BLaER1 treated with 17β-estradiol and CSF1 and Interleukin-3, amounts not matched to agents 10 nM and 100 nM (cell line): ENCODE measurements around the gene KCNH2.
A peak's percentile ranks its signal among the peaks of the same experiment; 100 is the strongest.

Experiments used
- H3K27ac ChIP-seq, 11 experiments: shearing (Covaris generic); formaldehyde crosslinking; 2 replicates each; pipeline ENCODE4 v1.8.1; 2022
- H3K27me3 ChIP-seq, 11 experiments: shearing (Covaris generic); formaldehyde crosslinking; 2 replicates each; pipeline ENCODE4 v1.8.1; 2022
- H3K36me3 ChIP-seq, 11 experiments: shearing (Covaris generic); formaldehyde crosslinking; 2 replicates each; pipeline ENCODE4 v1.8.1; 2022
- H3K4me1 ChIP-seq, 10 experiments: shearing (Covaris generic); formaldehyde crosslinking; 2 replicates each; pipeline ENCODE4 v1.8.1; 2022
- H3K4me2 ChIP-seq, 11 experiments: shearing (Covaris generic); formaldehyde crosslinking; 2 replicates each; pipeline ENCODE4 v1.8.1; 2022
- H3K4me3 ChIP-seq, 10 experiments: shearing (Covaris generic); formaldehyde crosslinking; 2 replicates each; pipeline ENCODE4 v1.8.1; 2022
- H3K9ac ChIP-seq, 11 experiments: shearing (Covaris generic); formaldehyde crosslinking; 2 replicates each; pipeline ENCODE4 v1.8.1; 2022
- H3K9me3 ChIP-seq, 11 experiments: shearing (Covaris generic); formaldehyde crosslinking; replicated peaks in 1 of 11; 2 replicates each; pipeline ENCODE4 v1.8.1; 2022
- H4K20me1 ChIP-seq, 11 experiments: shearing (Covaris generic); formaldehyde crosslinking; 2 replicates each; pipeline ENCODE4 v1.8.1; 2022
- Cebpa-rat ChIP-seq, 11 experiments: shearing (Covaris generic); IDR thresholded peaks; 2 replicates each; pipeline ENCODE4 v1.8.1; 2022

Gene KCNH2

DNA sequence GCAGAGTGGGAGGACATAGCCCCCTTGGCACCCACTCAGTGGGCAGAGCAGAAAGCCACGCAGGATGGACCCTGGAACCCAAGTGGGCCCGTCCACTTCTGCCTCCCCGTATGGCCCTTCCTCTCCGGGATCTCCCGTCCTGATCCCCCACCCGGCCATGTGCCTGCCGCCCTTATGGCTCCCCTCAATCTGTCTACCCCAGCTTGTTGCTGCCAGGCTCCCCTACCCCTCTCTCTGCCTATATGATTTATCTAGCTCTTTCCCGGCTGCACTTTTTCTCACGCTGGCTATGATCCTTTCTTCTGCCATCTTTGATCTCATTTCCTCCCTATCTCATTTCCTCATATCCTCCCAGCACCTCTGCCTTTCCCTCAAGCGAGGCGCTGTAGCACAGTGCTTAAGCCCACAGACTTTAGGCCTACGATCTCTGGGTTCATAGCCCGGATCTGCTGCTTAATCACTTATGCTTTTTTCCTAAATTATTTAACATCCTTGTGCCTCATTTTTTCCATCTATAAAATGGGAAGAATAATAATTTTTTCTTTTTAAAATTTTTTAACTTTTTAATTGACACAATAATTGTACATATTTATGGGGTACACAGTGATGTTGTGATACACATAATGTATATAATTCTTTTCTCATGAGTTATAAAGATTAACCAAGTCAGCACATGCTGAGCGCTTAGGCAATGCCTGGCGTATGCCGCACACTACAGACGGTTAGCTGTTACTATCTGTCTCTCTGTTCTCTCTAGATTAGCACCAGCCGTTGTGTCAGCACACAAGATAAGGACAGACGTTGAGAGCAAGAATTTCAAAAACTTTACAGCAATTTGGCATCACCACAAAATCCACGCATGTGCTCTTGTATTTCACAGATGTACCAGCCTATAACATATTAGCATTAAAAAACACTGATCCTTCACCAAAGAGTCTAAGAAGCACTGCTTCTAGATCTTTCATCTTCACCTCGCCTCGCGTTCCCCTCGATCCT lies 18.1 kb downstream of the KCNH2 start:
- Histone ChIP-seq H3K4me3 (no peak overlapping the region), H3K9me3 (no peaks in the 10 kb centered on the region), H3K4me1 (peaks cover 25 to 59% (median 52%) of the 10 kb centered on the region in 10 experiments), H3K36me3 (no peaks in the 10 kb centered on the region), H3K27ac (no peak overlapping the region), H3K9ac (no peak overlapping the region), H3K27me3 (peaks cover 0 to 67% (median 27%) of the 10 kb centered on the region in 11 experiments; a peak in 14 of 22 replicates), H4K20me1 (peaks cover 0 to 70% (median 56%) of the 10 kb centered on the region in 11 experiments; a peak in 18 of 22 replicates), H3K4me2 (peak overlapping the region in 10 of 11 experiments; percentile 19 to 89 (median 52); a peak in 13 of 22 replicates)
- TF ChIP-seq Cebpa-rat (IDR thresholded peaks at IDR 0.05): no peak

DNA sequence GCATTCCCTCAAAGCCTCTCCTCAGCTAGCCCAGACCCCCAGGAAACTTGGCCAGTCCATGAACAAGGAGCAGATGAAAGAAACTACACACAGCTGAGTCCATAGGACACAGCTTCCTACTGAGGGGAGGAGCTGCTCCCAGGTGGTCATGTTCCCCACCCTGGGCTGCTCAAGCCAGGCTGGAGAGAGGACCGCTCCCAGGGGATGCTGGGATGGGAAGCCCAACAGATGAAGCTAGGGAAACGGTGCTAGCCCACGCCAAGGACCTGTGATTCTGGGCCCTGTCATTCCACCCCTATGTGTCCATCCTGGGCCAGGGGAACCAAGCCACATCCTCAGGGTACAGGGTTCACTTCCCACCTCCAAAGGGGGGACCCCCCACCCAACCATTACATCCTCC lies 19.0 kb downstream of the KCNH2 start:
- no peak overlapping the region for H3K4me2 ChIP-seq
- H3K4me3 ChIP-seq: no peak overlapping the region
- no peaks in the 10 kb centered on the region for H3K36me3 ChIP-seq
- H4K20me1 ChIP-seq: peaks cover 0 to 66% (median 46%) of the 10 kb centered on the region in 11 experiments; a peak in 18 of 22 replicates
- H3K27me3 ChIP-seq: peaks cover 0 to 71% (median 26%) of the 10 kb centered on the region in 11 experiments; a peak in 14 of 22 replicates
- peaks cover 15 to 49% (median 42%) of the 10 kb centered on the region in 10 experiments for H3K4me1 ChIP-seq
- no peak overlapping the region for H3K27ac ChIP-seq
- no peak for TF ChIP-seq Cebpa-rat (IDR thresholded peaks at IDR 0.05)
- H3K9me3 ChIP-seq: no peaks in the 10 kb centered on the region
- no peak overlapping the region for H3K9ac ChIP-seq

DNA sequence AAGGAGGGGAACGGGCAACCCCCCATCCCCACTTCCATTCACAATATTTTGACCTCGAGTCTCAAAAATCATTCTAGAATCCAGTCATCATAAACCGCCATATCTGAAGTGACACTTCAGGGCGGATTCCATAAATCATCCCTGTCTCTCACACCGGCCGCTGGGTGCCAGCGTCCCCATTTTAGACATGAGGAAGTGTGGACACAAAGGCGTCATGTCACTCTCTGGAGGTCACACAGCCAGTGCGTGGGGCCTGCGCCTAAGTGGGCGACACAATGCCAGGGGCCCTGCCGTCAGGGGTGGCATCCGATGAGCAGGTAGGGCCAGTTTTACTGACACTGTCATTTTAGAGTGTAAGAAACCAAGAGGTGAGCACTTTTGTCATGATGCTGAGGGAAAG lies 19.5 kb downstream of the KCNH2 start:
- H3K9ac ChIP-seq: no peak overlapping the region
- H3K27ac ChIP-seq: no peak overlapping the region
- H3K4me1 ChIP-seq: peaks cover 10 to 44% (median 37%) of the 10 kb centered on the region in 10 experiments; a peak in 19 of 20 replicates
- no peaks in the 10 kb centered on the region for H3K9me3 ChIP-seq
- H4K20me1 ChIP-seq: peaks cover 0 to 61% (median 42%) of the 10 kb centered on the region in 11 experiments; a peak in 18 of 22 replicates
- H3K4me2 ChIP-seq: no peak overlapping the region
- H3K36me3 ChIP-seq: no peaks in the 10 kb centered on the region
- no peak overlapping the region for H3K4me3 ChIP-seq
- no peak for TF ChIP-seq Cebpa-rat (IDR thresholded peaks at IDR 0.05)
- H3K27me3 ChIP-seq: peaks cover 0 to 71% (median 26%) of the 10 kb centered on the region in 11 experiments; a peak in 14 of 22 replicates

DNA sequence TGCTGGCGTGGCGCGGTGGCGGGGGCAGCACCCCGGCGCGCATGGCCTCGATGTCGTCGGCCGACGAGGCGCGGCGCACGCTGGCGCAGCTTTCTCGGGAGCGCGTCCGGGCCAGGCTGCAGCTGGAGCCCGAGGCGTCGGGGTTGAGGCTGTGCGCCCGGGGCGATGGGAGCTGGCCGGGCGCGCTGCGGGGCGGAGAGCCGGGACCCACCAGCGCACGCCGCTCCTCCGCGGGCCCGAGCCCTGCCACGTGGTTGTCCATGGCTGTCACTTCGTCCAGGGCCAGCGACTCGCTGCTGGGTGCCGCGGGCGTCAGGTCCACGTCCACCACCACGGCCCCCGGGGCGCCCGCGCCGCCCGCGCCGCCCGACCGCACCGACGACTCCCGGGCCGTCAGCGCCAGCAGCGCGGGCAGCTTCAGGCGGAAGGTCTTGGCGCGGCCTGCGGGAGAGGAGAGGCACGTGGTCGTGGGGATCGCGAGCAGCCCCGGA lies 20.0 kb downstream of the KCNH2 start:
- TF ChIP-seq Cebpa-rat (IDR thresholded peaks at IDR 0.05): no peak
- Histone ChIP-seq H3K36me3 (no peaks in the 10 kb centered on the region), H3K4me3 (no peak overlapping the region), H3K4me1 (peaks cover 10 to 40% (median 34%) of the 10 kb centered on the region in 10 experiments; a peak in 19 of 20 replicates), H4K20me1 (peaks cover 0 to 59% (median 40%) of the 10 kb centered on the region in 11 experiments; a peak in 17 of 22 replicates), H3K9me3 (no peaks in the 10 kb centered on the region), H3K27me3 (peaks cover 0 to 71% (median 26%) of the 10 kb centered on the region in 11 experiments; a peak in 14 of 22 replicates), H3K27ac (no peak overlapping the region), H3K4me2 (no peak overlapping the region), H3K9ac (no peak overlapping the region)

DNA sequence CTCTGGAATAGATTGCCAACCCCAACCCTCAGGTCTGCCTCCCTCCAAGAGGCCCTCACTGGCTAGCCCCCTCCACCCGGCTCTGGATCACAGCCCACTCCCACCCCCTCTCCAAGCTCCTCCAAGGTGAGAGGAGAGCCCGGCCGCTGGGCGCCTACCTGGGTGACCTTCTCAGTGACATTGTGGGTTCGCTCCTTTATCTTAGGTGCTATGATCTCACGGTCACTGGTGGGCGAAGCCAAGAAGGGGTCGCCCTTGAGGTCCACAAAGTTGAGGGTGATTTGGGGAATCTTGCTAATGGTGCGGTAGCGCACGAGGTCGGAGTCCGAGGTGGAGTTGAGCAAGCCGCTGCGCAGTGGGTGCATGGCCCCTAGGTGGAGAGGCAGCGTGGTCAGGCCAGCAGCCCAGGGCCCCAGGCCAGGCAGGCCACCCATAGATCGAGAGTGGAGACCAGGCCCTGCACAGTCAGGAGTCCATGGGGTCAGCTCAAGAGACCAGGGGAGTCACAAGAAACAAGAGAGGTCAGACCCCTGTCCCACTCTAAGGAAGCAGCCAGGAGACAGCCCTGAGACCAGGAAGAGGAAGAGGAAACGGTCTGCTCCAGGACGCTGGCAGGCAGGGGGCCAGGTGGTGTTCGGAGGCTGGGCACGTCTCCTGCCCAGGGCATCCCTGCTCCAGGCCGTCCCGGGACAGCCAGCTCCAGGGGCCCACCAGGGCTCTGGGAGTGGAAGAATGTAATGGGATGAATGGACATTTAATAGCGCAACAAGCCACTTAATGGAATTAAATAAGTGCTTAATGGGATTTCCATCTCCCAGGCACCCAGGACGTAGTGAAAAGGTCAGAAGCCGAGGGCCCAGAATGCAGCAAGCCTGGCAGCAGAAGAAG lies 20.7 kb downstream of the KCNH2 start:
- Histone ChIP-seq H3K36me3 (no peaks in the 10 kb centered on the region), H3K27ac (no peak overlapping the region), H3K27me3 (peaks cover 0 to 65% (median 23%) of the 10 kb centered on the region in 11 experiments; a peak in 14 of 22 replicates), H3K9me3 (no peaks in the 10 kb centered on the region), H3K9ac (no peak overlapping the region), H3K4me1 (peaks cover 6 to 32% (median 26%) of the 10 kb centered on the region in 10 experiments; a peak in 19 of 20 replicates), H3K4me3 (no peak overlapping the region), H4K20me1 (peaks cover 0 to 54% (median 33%) of the 10 kb centered on the region in 11 experiments; a peak in 16 of 22 replicates), H3K4me2 (no peak overlapping the region)
- TF ChIP-seq Cebpa-rat (IDR thresholded peaks at IDR 0.05): no peak

DNA sequence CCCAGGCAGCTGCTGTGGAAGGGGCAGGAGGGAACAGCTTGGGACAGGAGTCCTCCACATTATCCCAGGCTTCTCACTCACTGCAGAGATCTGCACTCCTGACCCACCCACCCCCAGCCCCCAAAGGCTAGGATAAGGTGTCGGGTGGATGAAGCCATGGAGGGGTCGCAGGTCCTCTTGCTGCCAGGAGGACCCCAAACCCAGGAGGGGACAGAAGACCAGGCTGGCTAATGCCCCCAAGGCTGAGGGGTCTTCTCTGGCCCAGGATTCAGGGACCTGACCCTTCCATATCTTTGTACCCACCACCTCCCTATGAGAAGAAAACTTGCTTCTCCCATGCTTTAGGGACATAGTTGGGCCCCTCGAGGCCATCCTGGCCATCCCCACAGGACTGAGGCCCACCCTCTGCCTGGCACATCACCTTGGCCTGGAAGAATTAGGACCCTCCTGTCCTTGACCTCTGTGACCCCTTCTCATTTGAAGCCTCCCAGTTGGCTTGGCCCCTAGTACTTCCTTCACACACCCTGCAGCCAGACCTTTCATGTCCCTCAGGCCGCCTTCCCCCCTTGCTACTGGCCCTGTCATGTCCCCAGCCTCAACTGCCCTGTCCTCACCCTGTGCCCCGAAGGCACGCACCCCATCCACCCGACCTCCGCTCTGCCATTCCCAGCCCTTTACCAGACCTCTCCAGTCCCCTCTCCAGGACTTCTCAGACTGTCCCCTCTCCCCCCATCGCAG lies 21.6 kb downstream of the KCNH2 start:
- Histone ChIP-seq H3K9me3 (no peaks in the 10 kb centered on the region), H3K9ac (no peak overlapping the region), H3K4me2 (no peak overlapping the region), H3K36me3 (no peaks in the 10 kb centered on the region; a peak in 1 of 22 replicates), H4K20me1 (peaks cover 0 to 46% (median 24%) of the 10 kb centered on the region in 11 experiments; a peak in 16 of 22 replicates), H3K4me1 (peaks cover 2 to 24% (median 18%) of the 10 kb centered on the region in 10 experiments; a peak in 18 of 20 replicates), H3K27me3 (peaks cover 0 to 57% (median 15%) of the 10 kb centered on the region in 11 experiments; a peak in 14 of 22 replicates), H3K4me3 (no peak overlapping the region), H3K27ac (no peak overlapping the region)
- TF ChIP-seq Cebpa-rat (IDR thresholded peaks at IDR 0.05): no peak

DNA sequence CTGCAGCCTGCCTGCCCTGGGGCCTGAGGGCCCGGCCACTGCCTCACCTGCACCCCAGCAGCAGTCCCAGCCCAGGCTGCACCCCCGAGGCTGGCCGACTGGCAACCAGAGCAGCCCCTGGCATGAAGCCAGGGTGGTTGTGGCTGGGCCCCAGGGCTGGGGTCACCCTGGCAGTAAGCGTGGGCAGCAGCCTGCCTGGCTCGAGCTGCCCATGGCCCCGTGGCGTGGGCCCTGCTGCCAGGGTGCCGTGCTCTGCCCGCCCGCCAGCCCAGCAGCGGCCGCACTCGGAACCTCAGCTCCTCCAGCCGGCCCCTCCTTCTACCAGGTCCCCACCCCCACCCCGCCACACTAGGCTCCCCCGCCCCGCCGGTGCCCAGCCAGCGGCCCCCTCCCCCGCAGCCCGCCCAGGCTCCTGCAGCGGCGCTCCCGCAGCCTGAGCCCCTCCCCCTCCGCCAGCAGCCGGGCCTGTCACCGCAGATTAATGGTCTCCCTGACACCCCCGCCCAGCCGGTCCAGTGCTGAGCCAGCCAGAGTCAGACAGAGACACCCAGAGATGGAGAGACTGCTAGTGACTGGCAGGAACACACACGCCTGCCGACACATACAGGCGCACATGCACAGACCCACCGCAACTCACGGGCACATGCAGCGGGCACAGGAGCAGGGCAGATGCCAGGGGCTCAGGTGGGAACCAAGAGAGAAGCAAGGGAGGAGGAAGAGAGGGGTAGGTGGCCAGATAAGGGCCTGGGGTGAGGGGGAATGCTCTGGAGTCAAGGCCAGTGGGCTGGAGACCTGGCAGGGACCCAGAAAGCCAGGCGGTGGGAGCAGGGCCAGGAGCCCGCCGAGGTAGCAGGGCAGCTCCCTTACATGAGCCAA lies 22.4 kb downstream of the KCNH2 start:
- H3K27ac ChIP-seq: no peak overlapping the region
- H3K4me3 ChIP-seq: no peak overlapping the region
- no peaks in the 10 kb centered on the region; a peak in 1 of 22 replicates for H3K36me3 ChIP-seq
- H3K9me3 ChIP-seq: no peaks in the 10 kb centered on the region
- peaks cover 0 to 38% (median 20%) of the 10 kb centered on the region in 11 experiments; a peak in 12 of 22 replicates for H4K20me1 ChIP-seq
- TF ChIP-seq Cebpa-rat (IDR thresholded peaks at IDR 0.05): no peak
- no peak overlapping the region for H3K9ac ChIP-seq
- no peak overlapping the region; a peak in 1 of 22 replicates for H3K4me2 ChIP-seq
- peaks cover under 1 to 16% (median 11%) of the 10 kb centered on the region in 10 experiments for H3K4me1 ChIP-seq
- peaks cover 0 to 49% (median 13%) of the 10 kb centered on the region in 11 experiments; a peak in 11 of 22 replicates for H3K27me3 ChIP-seq
